HG03103 (cell line): ENCODE results near the gene PRSS58.

Experiments used
- ATAC-seq: cut with Tn5 transposase; IDR thresholded peaks from one replicate; pipeline ENCODE4 v1.9.1; 2021; ENCODE audit warnings: low read depth; ENCODE audit not compliant: unreplicated experiment

The PRSS58 gene, protein sequence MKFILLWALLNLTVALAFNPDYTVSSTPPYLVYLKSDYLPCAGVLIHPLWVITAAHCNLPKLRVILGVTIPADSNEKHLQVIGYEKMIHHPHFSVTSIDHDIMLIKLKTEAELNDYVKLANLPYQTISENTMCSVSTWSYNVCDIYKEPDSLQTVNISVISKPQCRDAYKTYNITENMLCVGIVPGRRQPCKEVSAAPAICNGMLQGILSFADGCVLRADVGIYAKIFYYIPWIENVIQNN

DNA sequence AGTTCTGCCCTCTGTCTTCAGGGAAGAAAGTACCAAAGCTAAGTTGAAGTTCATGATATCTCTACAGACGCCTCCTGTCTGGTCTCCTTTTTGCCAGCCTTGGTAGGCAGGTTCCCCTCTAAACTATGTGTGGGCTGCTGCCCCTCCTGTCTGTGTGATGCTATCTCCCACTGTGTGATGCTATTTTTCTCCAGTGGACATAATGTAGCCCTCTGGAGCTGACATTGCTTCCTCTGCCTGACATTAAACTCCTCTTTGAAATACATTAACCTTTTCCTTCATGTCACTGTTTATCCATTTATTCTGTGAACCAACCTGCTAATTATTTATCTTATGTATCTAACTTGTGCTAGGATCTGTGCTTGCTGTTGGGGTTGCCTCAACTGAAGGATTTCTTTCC, at the start of gene PRSS58:
TSS of gene PRSS58 (minus strand) at position 101 of the 400 bp plus-strand sequence. CDS start 351 bp downstream, outside the sequence.
- no peak for ATAC-seq

DNA sequence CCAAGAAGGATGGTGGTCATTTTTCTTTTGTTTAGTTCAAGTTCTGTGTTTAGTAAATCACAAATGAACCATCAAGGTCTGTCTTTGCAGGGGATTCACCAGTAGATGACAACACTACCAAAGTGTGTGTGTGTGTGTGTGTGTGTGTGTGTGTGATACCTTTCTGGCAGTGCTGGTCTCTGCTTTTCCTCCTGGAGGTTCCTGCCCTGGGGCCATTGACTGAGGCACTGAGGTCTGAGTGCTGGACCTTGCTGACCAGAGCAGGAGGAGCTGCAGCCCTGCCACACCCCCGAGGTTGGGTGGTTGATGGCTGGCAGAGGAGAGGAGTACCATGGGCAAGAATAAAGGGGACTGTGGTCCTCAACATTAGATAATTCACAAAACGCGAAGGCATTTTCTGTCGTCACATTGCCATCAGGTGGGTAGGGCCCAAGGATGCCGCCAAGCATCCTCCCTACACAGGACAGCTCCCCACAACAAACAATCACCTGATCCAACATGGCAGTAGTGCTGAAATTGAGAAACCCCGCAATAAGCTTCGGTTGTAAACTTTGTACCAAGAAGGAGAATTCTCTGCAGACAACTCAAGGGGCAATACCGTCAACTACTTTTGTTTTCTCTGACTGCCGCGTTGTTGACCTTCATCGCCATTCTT, 49.5 kb upstream of the PRSS58 start:
- no peak for ATAC-seq

DNA sequence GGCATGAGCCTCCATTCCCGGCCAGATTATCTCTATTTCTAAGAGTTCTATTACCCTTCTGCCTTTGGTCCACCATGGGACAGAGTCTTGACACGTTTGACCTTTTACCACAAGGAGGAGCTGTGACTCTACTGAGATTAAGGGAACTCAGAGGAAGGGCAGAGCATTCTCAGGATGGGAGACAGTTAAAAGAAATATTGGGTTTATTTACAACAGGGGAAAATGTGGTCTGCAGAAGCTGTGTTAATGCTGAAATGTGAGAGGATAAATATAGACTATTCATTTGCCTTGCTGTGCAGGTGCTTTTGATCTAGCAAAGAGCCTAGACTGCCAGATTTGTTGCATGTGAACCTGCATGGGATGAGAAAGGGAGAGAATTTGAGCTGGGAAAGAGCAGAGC, 45.8 kb upstream of the PRSS58 start:
- no peak for ATAC-seq

DNA sequence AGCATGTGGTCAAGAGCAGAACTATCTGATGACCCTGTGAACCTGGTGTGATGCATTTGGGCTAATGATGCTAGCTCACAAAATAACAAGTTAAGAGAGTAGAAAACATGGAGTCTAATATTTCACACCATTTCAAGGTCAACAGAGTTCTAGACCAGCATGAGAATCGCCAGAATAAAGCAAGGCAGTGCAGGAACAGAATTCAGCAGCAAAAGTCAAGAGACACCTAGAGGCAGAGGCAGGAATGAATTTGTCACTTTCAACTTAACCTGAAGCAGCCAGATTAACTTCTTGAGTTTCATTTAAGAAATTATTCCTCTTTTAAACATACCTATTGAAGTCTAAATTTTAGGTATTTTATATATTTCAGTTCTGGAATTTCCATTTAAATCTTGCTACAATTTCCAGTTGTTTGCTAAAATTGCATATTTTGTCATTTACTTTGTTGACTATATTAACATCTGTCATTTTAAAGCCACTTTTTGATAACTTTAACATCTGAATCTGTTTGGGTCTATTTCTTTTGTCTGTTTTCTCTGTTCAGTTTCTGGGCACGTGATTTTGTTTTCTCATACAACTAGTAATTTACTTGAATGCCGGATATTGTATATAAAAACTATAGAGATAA, 44.2 kb upstream of the PRSS58 start:
- ATAC-seq, result no peak

DNA sequence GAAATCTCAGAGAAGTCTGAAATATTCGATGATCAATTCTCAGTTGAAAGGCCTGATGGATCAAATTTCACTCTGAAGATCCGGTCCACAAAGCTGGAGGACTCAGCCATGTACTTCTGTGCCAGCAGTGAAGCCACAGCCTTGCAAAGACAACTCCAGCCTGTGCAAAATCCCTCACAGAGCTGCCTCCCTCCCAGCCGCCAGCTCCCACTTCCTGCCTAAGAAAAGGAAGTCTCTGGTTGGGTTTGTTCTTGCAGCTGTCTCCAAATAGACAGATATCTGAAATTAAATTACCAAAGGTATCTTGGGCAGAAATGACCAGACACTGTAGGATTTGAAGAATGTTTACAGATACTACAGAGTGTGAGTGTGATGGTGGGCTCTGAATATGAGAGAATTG, 43.4 kb upstream of the PRSS58 start:
- no peak for ATAC-seq

DNA sequence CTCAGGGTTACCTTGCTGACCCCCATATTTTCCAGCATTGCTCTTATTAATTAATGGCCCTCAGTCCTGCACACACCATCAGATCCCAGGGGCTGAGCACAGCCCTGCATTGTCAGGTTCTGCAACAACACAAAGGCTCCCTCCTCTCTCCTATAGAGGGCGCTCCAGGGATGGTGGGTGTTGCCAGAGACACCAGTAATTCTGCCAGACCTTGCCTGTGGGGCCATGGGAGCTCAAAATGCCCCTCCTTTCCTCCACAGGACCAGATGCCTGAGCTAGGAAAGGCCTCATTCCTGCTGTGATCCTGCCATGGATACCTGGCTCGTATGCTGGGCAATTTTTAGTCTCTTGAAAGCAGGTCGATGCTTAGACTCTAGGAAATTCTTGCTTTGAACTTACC, 42.8 kb upstream of the PRSS58 start:
- no peak for ATAC-seq

DNA sequence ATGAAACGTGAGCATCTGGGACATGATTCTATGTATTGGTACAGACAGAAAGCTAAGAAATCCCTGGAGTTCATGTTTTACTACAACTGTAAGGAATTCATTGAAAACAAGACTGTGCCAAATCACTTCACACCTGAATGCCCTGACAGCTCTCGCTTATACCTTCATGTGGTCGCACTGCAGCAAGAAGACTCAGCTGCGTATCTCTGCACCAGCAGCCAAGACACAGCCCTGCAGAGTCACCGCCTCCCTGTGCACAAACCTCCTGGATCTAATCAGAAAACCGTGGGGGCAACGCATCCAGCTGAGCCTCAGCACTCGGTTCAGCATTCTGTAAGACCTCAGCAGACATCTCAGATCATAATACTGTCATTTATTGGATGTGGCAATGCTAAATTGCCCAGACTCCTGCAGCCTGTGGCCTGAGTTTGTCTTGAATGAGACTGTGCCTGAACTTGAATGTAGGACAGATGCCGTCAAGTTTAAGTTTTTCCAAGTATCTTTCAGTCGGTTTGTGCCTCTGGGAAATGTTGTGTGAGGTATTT, 41.5 kb upstream of the PRSS58 start:
- ATAC-seq, result no peak

DNA sequence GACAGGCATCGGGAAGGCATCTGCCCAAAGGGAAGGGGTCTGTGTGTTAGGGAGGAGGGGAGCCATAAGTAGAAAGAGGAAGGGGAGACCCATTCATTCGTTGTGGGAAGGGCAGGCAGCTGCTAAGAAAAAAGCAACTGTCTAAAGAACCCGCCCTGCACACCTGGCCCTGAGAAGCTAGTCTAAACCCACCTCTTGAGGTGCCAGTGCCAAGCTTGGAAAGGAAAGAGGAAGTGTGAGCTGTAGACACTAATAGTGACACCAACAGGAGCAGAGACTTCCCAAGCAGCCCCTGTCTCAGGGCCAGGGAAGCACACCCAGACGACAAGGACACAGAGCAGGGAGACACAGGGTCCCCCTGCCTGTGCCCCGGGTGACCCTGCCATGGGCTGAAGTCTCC, 40.8 kb upstream of the PRSS58 start:
- ATAC-seq, result no peak

DNA sequence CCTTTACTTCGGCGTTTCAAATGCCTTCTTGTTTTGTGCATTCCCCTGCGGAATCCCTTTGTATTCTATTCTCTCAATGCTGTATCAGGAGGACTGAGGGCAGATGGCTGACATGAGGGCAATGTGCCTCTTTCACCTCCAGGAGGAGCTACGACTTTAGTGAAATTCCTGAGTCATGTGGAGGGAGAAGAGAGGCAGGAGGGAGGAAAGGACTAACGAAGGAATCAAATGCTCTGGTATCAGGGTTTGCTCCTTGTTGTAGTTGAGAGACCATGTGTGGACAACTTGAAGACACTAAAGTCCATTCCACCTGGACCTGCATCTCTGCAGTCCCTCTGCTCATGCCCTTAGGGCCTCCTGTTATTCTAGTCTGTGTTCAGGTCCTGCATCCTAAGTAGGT, 40.2 kb upstream of the PRSS58 start:
- no peak for ATAC-seq

DNA sequence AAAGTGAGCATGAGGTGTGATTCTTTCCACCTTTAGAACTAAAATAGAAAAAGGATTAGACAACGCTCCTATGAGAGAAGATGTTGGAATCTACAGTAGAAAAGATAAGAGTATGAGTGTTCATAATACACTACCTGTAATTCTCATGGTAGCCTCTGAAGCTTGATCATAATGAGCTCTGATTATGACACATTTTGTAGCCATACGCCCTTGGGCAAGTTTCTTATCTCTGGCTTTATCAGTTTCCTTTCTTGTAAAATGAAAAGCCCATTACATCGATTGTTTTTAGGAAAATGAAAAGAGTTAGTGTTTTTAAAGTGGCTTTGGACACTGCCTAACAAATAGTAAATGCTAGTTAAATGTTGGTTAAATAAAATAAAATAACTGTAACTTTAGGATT, 22.4 kb upstream of the PRSS58 start:
- no peak for ATAC-seq

DNA sequence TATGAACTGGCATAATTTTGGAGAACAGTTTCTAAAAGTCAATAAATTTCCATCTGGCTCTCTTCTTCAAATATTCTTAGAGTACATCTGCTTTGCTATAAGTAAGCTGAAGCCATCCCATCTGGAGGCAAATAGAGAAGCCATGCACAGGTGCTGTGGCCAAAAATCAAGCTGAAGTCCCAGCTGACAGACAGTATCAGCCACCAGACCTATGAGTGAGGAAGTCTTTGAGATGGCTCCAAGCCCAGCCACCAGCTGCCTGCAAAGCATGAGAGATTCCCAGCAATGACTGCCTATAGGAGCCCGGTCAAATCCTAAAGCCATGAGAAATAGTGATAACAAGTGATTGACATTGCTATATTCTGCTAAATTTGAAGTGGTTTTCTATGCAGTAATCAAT, 21.7 kb upstream of the PRSS58 start:
- no peak for ATAC-seq

DNA sequence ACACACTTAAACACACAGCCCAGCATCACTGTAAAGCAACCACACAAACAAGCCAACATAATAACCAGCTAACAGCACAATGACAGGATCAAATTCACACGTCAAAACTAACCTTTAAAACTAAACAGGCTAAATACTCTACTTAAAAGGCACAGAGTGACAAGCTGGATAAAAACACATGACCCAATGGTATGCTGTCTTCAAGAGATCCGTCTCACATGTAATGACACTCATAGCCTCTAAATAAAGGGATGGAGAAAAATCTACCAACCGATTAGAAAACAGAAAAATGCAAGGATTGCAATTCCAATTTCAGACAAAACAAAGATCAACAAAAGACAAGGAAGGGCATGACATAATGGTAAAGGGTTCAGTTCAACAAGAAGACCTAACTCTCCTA, 17.2 kb upstream of the PRSS58 start:
- no peak for ATAC-seq

DNA sequence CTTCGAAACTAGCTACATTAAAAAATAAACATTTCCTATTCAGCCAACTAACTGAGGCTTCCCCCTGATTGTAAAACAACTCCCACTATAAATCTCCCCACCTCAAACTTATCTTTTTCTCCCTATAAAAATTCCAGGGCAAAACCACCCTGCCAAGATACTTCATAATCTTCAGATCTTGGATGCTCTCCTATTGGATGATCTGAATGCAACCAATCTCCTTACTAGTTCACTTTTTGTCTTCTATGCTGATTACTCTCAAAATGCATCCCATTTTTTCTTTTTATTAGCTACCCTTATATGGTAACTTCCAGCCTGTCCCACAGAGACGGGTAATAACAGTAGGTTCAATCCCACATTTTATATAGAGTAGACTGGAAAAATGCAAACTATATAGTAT, 15.0 kb upstream of the PRSS58 start:
- ATAC-seq, result no peak

DNA sequence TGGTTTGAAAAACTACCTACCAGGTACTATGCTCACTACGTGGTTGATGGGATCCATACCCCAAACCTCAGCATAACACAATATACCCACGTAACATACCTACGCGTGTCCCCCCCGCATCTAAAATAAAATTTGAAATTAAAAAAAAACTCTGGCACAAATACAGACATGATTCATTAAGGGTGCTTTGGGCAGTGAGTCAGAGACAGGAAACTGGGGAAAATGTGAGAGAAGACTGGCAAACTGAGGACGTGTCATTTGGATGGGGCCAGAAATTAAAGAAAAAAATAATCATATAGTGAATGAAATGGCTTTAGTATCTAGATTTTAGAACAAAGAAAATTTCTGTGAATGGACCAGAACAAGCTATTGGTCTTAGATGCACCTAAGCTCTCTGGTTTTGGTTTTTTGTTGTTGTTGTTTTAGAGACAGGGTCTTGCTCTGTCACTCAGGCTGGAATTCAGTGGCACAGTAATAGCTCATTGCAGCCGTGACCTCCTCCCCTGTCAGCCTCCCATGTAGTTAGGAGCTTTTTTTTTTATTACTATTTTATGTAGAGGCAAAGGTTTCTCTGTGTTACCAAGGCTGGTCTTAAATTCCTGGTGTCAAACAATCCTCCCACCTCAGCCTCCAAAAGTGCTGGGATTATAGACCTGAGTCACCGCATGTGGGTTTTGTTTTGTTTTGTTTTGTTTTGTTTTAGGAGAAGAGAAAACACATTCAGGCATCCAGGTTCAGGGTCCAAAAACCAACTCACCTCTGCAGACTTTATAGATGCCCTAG, 5.9 kb upstream of the PRSS58 start:
- no peak for ATAC-seq

DNA sequence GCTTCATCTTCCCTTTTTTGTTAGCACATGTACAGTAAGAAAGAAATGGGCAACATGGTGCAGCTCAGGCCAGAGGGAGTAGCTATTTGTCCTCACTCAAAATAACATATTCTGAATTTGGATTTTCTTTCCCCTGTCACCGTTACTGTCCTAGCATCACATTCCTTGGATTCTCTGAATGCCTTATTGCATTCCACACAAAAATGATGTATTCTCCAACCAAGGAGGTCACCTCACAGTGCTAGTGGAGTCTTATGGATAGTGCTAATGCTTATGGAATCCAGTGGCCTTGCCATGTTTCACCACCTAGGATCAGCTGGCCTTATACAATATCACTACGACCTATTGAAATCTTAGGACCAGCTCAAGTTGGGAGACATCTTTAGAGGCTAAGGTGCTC, 7.2 kb downstream of the PRSS58 start:
- no peak for ATAC-seq

DNA sequence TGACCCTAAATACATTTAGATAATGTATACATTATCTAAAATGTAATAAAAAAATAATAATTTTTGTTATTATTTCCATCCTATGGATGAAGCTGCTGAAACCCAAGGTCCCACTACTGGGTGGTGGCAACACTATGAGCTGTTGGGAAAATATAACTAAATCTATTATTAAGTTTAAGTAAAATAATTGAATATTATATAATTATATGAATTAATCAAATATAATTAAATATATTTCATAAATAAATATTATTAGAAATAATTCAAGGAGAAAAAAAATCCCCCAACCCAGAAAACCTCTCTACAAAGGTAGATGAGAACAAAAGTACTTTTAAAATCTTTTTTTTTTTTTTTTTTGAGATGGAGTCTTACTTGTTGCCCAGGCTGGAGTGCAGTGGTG, 7.9 kb downstream of the PRSS58 start:
- ATAC-seq, result no peak

DNA sequence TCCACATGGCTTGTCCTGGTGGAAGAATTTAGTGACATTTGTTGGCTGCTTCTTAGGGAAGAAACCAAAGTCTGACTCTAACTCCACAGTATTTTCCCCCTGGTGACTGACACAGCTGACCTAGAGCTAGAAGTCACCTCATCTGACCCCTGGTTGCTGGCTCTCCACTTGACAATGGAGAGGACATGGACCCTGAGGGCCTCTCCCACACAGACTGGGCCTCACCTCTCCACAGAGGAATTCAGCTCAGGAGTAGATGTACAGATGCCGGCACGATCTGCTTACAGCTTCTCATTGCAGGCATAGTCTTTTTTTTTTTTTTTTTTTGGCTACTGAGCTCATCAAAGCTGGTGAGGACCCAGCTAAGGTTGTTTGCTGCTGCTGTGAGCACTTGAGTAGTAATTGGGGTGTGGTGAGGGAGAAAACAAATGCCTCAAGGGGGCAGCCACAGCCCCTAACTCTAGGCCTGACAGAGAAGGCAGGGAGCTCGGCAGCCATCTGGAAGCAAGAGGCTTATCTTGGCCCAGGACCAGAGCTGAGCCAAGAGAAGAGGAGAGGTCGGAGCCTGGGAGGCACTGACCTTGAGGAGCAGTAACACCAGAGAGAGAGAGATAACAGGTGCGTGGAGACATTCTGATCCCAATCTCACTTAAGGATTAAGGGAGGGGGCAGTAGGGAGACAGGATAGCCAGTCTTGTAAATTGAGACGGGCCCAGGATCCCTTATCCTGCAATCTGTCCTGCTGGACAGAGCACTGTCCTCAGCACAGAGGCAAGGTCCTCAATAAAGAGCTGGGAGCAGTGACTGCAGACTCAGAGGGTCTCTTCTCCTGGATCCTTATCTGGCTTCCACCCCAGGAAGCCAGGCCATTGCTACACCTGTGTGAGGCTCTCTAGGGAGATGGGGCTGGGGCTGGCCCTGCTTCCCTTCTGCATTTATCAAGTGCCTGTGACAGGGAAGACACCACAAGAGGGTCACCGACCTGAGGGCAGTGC, 9.4 kb downstream of the PRSS58 start:
- ATAC-seq, result no peak

DNA sequence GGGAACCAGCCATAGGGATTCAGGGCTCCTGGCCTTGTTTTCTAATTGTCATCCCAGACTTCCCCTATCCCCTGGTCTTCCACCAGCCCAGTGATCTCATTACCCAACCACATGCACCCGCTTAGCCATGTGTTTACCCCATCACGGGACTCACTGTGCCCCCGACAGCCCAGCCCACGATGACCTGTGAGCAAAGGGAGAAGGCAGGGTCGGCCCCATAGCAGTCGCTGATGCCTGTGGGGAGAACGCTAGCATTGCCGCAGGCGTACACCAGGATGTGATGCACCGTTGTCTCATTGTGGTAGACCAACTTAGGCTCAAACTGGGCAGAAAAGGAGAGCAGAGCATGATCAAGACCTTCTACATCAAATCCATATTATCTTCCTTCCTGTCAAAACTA, 14.0 kb downstream of the PRSS58 start:
- no peak for ATAC-seq

DNA sequence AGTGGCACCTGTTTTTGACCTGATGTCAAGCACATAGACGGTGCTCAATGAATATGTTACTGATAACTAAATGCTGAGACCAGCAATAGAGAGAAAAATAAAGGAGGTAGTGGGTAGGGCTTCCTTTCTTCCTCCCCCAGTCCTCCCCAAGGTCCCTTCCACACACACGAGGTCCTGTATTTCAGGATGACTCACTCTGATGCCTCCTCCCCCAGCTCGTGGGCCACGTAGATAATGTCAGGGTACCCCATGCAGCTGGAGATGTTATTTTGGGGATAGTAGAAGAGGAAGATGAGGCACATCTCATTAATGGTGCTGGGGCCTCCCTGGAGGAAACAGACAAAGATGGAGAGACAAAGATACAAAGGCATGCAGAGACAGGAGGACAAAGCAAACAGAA, 17.3 kb downstream of the PRSS58 start:
- no peak for ATAC-seq

DNA sequence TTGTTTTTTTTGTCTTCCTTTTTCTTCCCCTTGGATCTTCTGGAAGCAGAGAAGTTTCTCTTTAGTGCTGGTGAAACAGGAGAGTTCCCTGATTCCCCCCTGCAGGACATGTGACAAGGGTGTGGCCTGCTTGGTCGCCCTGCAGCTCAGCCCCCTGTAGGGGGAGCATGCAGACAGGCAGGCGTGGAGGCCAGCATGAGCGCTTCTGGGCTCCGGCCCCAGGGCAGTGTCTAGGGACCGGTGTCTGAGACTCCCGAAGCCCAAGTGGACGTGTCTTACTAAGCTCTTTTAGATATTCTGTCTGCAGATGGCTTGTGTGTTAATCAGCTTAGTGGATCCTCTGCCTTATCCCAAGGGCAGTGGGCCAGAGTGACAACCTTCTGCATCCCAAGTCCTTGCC, 26.1 kb downstream of the PRSS58 start:
- no peak for ATAC-seq
